Caki2 (cell line): ENCODE results near the gene PRR19. TPM values are rescaled to one million over a fixed set of nuclear protein-coding genes. Genes with fewer than 3 reads are reported as not detected.
"Not testable (repeated sequence)": the region's sequence is repeated elsewhere in the genome, so short reads cannot be mapped to it uniquely, and the experiment has no call there.

ENCODE experiments used
- DNase-seq: peaks from one replicate; pipeline ENCODE4 v3.0.0-alpha.2; 2015; ENCODE audit warnings: low read depth
- in situ Hi-C: cut with HindIII; loops from 2 replicates; pipeline ENCODE4 v1.10.0; 2016; ENCODE audit warnings: low sequenced_read_pairs, low pct_unique_long_range_greater_than_20kb, mixed read lengths
- total RNA-seq: library from RNA; depleted of rRNA; stranded (reverse); fragments of >200 nt; shearing (Covaris generic); gene quantifications from 2 replicates; pipeline ENCODE4 v1.2.3, GENCODE V29; 2014; ENCODE audit warnings: low replicate concordance

The PRR19 gene
- total RNA-seq, 1 experiment from 2014 or later: 3.0 TPM

DNA sequence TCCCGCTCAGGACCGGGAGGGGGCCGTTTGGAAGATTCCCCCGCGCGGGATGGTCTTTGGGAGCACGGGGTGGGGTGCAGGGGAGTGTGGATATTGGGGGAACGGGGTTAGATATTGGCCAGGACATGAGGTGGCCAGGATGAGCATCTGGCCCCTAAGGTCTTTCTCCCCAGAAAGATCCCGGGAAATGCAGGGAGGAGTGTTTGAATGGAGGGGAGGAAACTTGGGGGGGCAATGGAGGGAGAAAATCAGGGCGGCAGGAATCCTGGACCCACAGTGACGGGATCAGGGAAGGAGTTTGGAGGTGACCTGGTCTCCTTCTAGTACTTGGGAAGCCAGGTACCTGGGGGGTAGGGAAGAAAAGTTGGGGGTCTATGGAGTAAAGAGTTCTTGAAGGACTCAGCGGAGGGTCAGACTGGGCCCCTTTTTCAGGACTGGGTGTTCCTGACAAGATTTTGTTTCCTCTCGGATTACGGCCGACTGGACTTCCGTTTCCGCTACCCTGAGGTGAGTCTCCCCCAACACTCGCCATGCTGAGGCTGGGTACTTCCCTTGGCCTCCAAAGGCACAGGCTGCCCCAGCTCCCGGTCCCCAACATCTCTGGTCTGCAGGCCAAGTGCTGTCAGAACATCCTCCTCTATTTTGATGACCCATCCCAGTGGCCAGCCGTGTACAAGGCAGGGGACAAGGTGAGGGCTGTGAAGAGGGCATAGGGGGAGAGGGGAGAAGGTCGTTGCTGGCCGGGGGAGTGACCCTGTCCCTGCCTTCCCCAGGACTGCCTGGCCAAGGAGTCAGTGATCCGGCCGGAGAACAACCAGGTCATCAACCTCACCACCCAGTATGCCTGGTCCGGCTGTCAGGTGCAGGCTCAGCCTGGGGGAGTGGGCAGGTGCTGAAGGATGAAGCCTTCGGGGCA, 12.2 kb downstream of the PRR19 start:
- no peak for DNase-seq
- in situ Hi-C loops: no loop called here

DNA sequence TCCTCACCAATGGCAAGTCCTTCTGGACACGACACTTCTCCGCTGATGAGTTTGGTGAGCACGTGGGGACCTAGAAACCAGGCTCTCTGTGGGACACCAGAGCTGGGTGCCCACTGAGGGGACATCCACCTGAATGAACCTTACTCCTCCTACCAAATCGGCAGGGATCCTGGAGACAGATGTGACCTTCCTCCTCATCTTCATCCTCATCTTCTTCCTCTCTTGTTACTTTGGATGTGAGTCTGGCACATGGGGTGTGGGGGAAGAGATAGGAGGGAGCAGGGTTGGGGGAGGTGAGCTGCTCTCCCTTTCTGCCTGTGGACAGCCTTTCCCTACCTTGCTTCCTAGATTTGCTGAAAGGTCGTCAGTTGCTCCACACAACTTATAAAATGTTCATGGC, 13.1 kb downstream of the PRR19 start:
- in situ Hi-C loops: no loop called here
- no peak for DNase-seq

DNA sequence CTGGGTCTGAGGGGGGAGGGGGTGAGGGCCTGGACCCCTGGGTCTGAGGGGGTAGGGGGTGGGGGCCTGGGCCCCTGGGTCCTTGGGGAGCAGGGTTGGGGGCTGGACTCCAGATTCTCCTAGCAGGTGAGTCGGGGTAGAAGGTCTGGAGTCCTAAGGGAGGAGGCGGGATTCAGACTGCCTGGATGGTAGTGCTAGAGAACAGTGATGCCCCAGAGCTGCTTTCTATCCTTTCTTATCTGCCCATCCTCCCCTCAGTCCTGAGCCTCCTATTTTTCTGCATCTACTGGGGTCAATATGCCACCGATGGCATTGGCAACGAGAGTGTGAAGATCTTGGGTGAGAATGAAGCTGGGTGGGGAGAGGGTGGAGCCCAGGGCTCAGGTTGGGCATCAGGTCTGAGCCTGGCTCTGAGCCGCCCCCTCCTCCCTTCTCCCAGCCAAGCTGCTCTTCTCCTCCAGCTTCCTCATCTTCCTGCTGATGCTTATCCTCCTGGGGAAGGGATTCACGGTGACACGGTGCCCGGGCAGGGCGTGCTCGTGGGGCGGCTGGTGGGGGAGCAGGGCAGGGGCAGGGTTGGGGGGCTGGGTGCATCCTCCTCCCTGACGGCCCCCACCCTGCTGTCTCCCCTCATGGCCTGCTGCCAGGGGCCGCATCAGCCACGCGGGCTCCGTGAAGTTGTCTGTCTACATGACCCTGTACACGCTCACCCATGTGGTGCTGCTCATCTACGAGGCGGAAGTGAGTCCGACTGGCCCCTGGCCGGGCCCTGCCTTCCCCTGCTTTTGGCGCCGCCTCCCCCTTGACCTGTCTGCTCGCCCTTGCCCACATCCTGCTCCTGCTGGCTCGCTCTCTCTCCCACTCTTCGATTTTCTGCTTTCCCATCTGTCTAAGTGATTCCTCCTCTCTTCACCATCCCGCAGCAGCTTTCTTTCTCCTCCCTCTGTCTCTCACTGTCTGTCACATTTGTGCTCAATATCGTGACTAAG, 14.6 kb downstream of the PRR19 start:
- no peak for DNase-seq
- in situ Hi-C loops: no loop called here

DNA sequence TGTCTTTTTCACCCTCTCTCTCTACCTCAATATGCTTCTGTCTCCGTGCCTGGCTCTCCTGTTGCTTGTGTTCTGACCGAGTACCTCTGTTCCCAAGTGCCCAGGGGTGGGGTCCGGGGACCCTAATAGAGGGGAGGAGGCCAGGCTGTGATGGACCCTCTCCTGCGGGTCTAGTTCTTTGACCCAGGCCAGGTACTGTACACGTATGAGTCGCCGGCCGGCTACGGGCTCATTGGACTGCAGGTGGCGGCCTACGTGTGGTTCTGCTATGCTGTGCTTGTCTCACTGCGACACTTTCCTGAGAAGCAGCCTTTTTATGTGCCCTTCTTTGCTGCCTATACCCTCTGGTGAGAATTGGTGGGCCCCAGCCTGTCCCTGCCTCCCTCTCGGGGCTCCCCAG, 15.6 kb downstream of the PRR19 start:
- in situ Hi-C loops: no loop called here
- no peak for DNase-seq

DNA sequence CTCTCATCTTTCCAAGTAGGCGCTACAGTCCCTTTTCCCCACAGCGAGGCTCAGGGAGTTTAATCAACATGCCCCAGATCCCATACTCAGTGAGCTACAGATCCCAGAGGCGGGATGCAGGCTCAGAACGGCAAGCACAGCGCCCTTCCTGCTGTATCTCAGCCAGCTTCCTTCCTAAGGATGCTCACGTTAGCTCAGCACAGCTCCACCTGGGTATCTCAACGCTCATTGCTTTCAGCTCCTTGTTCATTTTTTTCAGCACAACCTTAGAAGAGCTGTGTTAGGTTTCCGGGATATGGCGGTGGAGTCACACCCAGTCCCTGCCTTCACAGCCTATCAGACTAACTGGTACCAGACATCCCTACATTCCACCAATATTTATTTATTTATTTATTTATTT, 20.4 kb downstream of the PRR19 start:
- in situ Hi-C loops: no loop called here
- DNase-seq: no peak

DNA sequence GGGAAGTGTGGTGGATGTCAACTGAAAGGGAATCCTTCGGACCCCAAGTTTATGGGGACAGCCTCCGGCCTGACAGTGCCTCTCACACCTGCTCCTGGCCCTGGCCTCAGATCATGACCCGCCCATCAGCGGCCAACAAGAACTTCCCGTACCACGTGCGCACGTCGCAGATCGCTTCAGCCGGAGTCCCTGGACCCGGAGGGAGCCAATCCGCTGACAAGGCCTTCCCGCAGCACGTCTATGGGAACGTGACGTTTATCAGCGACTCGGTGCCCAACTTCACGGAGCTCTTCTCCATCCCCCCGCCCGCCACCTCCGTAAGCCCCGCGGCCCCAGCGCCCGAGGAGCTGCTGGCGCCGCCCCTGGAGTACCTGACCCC, 21.5 kb downstream of the PRR19 start:
- in situ Hi-C loops: no loop called here
- DNase-seq: no peak

DNA sequence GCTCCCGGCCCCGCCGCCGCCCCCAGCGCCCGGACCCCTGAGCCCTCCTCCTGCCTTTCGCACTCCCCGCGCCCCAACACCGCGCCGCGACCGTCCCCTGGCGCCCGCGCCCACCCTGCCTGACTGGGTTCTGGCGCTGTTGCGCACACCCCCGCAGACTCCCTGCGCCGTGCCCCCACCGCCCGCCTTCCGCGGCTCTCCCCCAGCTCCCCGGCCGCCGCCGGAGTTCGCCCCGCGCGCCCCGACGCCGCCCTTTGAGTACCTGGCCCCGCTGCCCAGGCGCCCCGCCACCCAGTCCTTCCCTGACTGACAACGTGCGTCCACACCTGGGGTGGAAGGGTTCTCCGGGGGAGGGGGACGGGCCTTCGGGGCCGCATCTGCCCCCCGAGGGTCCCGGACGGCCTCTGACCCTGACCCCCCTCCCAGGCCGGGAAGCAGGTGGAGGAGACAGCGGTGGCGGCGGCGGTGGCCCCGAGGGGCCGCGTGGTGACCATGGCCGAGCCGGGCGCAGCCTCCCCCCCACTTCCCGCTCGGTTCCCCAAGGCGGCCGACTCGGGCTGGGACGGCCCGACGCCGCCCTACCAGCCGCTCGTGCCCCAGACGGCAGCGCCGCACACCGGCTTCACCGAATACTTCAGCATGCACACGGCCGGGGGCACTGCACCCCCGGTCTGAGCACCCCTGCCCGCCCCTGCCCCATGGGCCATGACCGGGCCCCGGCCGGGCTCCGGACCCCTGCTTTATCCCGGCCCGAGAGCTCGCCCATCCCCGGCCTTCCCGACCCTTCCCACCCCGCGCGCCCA, 22.1 kb downstream of the PRR19 start:
- in situ Hi-C loops: no loop called here
- no peak for DNase-seq

DNA sequence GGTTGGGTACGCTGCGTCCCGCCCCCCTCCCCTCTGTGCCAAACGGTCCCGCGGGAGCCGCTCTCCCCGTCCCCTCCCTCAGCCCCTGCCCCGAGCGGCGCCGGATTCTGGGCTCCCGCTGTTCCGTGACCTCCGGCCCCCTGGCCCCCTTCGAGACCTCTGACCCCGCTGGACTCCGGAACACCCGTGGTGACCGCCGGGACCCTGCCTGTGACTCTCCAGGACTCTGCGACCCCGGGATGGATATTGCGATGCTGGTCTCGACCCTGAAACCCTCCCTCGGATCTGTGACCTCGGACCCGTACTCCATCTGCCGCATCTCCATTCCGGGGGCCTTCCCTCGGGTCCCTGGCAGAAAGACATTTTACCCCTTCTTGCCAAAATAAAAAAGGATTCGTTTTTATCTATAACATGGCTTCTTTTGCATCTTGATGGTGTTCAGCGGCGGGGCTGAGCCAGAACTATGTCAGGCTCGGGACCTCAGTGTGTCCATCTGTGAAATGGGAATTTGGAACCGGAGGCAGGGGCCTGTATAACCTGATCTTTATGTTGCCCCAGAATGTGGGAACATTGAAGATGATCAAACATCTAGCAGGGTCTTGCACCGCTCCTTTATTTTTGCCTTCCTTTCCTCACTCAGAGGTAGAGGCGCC, 22.8 kb downstream of the PRR19 start:
- in situ Hi-C loops: no loop called here
- DNase-seq: no peak

DNA sequence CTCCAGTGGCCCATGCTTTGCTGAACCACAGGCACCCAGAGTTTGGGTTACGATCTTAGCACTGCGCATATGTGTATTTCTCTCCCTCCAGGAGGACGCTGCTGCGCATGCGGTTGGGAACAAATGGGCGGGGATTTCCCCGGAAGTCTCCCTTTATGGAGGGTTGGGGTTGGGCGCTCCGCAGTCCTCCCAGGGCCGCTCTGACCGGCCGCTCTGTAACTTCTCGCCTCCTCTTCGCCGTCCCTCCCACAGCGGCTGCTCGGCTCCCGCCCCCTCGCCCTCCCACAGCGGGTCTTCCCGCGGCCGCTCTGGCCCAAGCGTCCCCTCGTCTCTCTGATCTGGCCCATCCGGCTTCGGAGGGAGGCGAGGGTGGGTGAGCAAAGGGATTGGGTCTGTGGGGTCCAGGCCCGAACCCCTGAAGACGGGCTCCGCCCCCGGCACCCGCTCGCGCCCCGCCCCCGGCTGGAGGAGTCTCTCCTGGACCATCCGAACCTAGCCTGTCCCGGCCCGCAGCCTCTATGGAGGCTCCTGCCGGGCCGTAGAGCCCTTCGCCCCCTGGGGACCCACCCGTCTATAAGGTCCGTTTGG, 23.5 kb downstream of the PRR19 start, which contains the start of gene MEGF8:
Gene MEGF8 (plus strand): TSS at position 328 of the 588 bp plus-strand sequence. CDS start 609 bp downstream, outside the sequence.
- in situ Hi-C loops: no loop called here

DNA sequence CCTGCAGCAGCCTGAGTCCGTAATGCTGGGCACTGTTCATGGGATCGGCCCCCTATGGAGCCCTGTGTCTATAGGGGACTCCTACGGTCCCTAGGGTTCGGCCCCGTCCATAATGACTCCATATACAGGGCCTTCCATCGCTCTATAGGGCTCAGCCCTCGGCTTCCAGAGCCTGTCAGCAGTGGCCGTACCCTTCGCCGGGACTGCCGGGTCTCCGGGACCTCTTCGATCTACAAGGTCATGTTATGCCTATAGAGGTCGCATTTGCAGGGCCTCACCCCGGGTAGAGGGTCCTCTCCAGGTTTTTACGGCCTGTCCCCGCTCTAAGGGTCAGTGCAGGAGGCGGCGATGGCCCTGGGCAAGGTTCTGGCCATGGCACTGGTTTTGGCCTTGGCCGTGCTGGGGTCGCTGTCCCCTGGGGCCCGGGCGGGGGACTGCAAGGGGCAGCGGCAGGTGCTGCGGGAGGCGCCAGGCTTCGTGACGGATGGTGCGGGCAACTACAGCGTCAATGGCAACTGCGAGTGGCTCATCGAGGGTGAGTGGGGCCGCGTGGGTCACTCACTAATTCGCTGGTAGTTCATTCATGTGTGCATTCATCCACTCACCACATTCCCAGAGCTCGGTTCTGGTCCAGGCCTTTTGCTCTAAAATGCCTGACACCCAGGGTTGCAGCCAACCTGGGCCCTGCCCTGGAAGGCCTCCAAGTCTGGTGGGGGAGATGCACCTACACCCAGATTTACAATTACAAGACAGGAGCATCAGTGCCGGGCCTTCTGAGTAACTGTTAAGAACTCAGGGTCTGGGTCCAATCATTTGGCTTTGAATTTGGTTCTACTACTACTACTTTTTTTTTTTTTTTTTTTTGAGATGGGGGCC, 24.2 kb downstream of the PRR19 start:
- in situ Hi-C loops: no loop called here
- DNase-seq: no peak

More for the DNA sequence above, 23.5 kb downstream of the PRR19 start, which contains the start of gene MEGF8:
- DNase-seq: peak; percentile 100

DNA sequence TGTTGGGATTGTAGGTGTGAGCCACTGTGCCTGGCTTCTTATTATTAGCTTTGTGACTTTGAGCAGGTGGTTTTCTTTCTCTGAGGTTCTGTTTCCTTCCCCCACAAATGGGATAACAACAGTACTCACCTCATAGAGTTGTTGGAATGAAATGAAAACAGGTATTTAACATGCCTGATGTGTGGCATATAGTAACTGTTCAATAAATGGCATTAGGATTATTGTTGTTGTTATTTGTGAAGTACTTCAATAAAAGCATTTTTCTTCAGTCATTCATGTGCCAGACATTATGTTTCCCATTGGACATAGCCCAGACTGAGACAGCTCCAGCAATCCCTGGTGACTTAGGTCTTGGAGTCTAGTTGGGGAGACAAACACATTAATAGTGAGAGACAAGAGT, 25.0 kb downstream of the PRR19 start:
- no peak for DNase-seq
- in situ Hi-C loops: no loop called here

DNA sequence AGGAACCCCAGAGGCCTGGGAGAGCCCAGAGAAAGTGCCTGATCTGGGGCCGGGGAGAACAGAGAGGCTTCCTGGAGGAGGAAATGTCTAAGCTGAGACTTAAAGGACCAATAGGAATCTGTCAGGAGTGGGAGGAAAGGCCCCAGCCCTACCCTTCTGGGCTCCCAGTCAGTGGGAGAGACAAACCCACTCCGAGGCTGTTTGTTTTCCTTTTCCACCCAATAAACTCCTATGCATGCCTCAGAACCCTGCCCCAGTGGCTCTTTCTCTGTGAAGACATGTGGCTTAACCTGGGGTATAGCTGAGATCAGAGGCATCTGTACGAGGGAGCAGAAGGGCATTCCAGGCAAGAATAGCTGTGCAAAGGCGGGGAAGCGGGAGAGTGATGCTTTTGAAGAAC, 25.4 kb downstream of the PRR19 start:
- in situ Hi-C loops: no loop called here

DNA sequence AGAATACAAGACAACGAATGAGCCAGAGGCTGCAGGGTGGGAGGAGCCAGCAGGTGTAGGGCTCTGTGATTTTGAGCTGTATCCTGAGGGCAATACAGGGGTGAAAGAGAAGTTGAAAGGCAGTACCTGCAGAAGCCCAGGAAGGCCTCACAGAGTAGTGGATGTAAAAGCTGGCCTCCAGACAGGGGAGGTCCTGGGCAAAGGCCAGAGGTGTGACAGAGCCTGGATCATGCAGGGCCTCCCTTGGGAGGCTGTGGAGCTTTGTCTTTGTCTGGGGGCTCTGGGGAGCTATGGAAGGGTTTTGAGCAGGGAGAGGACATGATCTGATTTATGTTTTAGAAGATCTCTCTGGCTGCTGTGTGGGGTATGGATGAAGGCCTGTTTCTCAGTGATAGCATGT, 26.2 kb downstream of the PRR19 start:
- in situ Hi-C loops: no loop called here
- DNase-seq: no peak

More for the DNA sequence above, 25.4 kb downstream of the PRR19 start:
- DNase-seq: no peak

DNA sequence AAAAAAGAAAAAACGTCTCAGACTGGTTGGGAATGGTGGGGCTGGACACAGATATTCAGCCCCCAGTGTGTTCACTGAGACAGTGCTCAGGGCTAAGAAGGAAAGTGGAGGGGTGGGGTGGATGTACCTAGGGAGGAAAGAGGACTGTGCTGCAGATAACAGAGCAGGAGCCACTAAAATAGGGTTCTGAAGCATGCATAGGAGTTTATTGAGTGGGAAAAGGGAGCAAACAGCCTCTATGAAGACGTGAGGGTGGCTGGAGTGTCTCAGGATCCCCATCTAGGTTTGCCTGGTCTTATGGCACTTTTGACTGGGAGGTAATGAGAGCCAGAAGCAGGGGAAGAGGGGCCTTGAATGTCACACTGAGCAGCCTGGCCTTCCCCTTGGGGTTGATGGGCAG, 26.9 kb downstream of the PRR19 start:
- no peak for DNase-seq
- in situ Hi-C loops: no loop called here

DNA sequence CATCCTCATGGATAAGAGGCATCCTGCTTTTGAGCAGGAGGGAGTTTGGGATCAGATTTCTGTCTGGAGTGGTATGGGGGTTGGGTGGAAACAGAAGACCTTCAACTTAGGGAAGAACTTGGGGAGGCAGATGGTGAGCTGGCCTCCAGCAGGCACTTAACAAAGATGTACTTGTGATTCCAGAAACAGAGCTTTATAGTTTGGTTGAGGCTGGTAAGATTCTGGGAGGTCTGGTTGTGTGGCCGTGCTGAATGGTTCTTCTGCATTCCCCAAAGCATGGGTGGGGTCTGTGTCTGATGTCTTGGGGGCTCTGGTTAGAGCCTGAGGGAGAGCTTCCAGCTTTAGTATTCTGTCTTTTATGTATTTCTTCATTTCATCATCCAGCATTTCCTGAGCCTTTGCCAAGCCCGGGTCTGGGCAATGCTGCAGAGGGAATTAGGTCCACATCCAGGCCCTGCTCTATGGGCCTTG, 28.3 kb downstream of the PRR19 start:
- in situ Hi-C loops: no loop called here

DNA sequence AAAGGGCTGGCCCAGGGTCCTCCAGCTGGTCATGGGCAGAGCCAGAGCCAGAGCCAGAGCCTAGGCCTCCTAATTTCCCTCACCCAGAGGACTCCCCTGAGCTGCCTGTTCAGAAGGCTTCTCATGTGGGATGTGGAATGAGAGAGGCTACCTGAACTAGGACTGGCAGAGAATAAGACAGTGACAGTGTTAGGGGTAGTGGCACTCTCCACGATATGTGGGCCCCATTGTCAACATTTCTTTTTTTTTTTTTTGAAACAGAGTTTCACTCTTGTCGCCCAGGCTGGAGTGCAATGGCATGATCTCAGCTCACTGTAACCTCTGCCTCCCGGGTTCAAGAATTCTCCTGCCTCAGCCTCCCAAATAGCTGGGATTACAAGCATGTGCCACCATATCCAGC, 29.4 kb downstream of the PRR19 start:
- DNase-seq, in situ Hi-C loops: not testable (repeated sequence)

More for the DNA sequence above, 28.3 kb downstream of the PRR19 start:
- no peak for DNase-seq
